ENCODE measurements around the gene USP9X. TPM values are rescaled to one million over a fixed set of nuclear protein-coding genes. Genes with fewer than 3 reads are reported as not detected.

Gene USP9X
- total and polyA plus RNA-seq, 2 of the 8 experiments (the other 6 are each of a cell fraction or from before 2014, with no cell fraction given), result 79.2 to 300 TPM

GRCh38 chrX:41240509-41240908 lies 155.3 kb downstream of the USP9X start (continued):
- TF ChIP-seq RNF2 (IDR thresholded peaks at IDR 0.05; ENCODE audit: borderline replicate concordance, low read depth, low read length, missing control alignments, poor library complexity, severe bottlenecking) (no peak), CEBPB (IDR thresholded peaks at IDR 0.05; ENCODE audit: low read depth, low read length) (no peak), POLR2AphosphoS5 (IDR thresholded peaks at IDR 0.05; ENCODE audit: low read depth, low read length) (no peak), USF2 (IDR thresholded peaks at IDR 0.05; ENCODE audit: low read length) (no peak)

Data from H1 (cell line).